EH (cell line): ENCODE measurements around the gene NOS1.
"Not testable (repeated sequence)": the region's sequence is repeated elsewhere in the genome, so short reads cannot be mapped to it uniquely, and the experiment has no call there.

Experiments used
- DNase-seq: peaks from one replicate; pipeline ENCODE4 v3.0.0-alpha.2; 2015; ENCODE audit warnings: low read depth

NOS1 gene

DNA sequence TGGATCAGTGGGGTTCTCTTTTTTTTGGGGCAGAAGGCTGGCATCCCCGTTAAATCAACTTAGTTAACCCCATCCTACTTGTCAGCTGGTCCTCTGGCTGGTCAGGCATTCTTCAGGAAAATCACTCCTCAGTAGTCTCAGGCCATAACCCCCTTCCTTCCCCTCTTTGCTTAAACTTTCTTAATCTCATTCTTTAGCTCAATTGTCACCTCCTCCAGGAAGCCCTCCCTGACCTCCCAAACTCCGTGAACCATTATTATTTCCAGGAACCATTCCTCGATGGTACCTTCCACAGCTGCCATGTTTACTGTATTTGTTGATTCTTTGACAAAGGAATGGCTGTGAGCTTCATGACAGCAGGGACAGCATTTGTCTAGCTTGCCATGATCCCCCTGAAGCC lies 98.7 kb downstream of the NOS1 start:
- no peak for DNase-seq

- peak; percentile 8 for DNase-seq
These were observed 100.2 kb downstream of the NOS1 start for GRCh38 chr12:117261247-117261646.

DNA sequence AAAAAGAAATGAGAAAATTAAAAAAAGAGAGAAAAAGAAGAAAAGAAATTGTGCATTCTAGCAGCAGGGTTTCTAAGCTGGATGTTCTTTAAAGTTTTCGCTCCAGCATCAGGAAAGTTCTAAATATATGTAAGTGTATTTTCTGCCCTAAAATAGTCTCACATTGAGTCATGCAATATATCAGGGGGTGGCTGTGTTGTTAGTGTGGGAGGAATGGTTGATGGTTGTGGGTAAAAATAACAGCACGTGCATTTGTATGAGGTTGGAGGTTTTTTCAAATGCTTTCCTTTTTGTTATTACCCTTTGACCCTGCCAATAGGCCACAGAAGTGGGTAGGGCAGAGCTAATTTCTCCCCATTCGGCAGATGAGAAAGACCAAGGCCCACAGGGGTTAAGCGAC lies 106.0 kb downstream of the NOS1 start:
- no peak for DNase-seq

DNA sequence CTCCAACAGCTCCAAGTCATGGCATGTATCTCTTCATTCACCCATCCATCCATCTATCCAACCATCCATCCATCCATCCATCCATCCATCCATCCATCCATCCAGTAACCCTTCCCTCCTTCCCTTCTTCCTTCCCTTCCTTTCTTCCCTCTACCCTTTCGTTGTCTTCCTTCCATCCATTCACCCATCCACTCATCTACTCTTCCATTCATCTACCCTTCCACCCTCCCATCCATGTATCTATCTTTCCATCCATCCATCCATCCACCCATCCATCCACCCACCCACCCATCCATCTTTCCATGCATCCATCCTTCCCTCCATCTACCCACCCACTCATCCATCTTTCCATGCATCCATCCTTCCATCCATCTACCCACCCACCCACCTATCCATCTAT lies 117.9 kb downstream of the NOS1 start:
- no peak for DNase-seq

DNA sequence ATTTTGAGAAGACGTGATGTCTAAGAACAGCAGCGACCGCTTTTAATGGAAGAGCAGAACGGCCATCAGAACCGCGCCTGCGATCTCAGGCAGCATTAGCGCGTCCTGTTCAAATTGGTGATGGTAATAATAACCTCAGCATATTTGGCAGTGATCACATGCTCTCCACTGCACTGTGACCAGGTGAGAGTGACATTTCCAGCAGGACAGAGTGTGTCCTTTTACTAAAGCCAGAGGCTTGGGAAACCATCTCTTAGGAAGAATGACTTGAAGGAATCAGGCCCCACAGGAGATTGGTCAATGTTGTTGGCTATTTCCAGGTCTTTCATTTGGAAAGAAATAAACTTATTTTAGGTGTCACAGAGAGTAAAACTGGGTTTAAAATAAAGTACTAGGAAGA lies 119.7 kb downstream of the NOS1 start:
- no peak for DNase-seq

- no peak for DNase-seq
These were observed 121.2 kb downstream of the NOS1 start for GRCh38 chr12:117240081-117240755.

GRCh38 chr12:117236456-117237001 lies 124.9 kb downstream of the NOS1 start:
- DNase-seq = peak; percentile 57

- DNase-seq = no peak
These were observed 126.2 kb downstream of the NOS1 start for GRCh38 chr12:117235261-117235660.

DNA sequence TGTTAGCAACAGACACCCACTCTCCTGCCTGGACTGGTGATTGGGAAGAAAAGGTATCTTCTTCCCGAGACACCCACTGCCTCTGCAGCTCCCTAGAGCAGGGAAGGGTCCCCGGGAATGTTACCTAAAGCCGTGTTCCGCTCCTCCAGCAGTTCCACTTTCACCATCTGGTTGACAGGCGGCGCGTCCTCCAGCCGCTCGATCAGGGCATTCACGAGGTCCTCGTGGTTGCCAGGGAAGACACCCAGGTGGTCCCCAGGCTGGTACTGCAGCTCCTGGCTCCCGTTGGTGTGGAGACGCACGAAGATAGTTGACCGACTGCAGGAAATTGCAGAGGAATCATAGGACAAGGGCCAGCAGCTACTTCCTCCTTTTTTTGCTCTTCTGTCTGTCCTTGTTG lies 127.0 kb downstream of the NOS1 start:
- DNase-seq = no peak

GRCh38 chr12:117231750-117232149 lies 129.7 kb downstream of the NOS1 start:
- DNase-seq = no peak

DNA sequence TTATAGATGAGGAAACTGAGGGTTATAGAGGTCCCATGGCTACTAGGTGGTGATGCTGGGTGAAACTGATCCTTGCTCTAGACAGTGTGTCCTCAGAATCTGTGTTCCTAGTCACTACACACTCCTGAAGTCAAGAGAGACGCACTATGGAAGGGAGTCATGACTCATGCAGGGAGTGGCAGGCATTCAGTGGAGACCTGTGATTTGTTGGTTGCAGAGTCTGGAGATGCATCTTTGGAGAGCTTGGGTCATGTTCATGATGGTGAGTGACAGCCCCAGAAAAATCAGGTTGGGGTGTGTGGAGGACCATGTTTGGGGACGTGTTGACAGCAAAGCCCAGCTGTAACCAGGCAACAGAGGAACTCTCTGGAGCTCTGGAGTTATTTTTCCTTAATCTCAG lies 133.2 kb downstream of the NOS1 start:
- no peak for DNase-seq

GRCh38 chr12:117227000-117227653 lies 134.3 kb downstream of the NOS1 start:
- DNase-seq = no peak

- no peak for DNase-seq
These were observed 134.9 kb downstream of the NOS1 start for GRCh38 chr12:117226505-117226904.

DNA sequence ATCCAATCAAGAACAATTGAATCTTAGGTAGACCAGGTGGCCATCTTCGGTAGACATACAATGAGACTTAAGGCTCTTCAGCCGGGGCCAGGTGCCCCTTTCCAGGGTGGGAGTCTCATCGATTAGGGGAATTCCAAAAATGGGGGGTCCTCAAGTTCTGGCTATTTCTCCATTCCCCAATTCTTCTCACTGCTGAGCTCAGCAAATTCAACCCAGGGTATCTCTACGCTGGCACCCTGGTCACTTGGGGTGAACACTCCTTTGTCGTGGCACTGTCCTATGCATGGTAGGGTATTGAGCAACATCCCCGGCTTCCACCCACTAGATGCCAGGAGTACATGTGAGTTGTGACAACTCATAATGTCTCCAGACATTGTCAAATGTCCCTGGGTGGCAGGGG lies 136.2 kb downstream of the NOS1 start:
- no peak for DNase-seq

DNA sequence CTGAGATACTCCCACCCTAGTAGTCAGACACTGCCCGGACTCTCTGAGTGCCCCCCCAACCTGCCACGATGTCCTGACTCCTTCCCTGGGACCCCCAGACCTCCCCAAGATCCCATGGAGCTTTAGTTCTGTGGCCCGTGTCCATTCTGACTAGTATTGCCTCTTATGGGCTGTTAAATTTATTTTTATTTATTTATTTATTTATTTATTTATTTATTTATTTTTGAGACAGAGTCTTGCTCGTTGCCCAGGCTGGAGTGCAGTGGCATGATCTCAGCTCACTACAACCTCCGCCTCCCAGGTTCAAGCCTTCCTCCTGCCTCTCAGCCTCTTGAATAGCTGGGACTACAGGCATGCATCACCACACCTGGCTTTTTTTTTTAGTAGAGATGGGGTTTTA lies 140.5 kb downstream of the NOS1 start:
- not testable (repeated sequence) for DNase-seq

- no peak for DNase-seq
These were observed 143.3 kb downstream of the NOS1 start for GRCh38 chr12:117218149-117218548.

DNA sequence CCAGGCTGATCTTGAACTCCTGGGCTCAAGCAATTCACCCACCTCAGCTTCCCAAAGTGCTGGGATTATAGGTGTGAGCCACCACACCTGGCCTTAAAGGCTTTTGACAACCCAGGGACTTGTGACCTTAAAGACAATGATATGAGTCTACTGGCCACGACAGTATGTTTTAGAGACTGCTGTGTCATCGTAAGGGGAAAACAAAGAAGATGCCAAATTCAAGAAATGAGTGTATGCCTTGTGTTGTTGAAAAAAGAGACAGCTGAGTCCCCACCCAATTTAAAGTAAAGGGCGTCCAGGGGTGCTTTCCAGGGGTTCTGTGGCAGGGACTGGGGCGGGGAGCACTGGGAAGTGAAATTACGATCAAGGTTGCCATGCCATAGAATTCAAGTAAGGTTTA lies 144.7 kb downstream of the NOS1 start:
- no peak for DNase-seq

GRCh38 chr12:117214797-117215196 lies 146.6 kb downstream of the NOS1 start:
- DNase-seq = no peak

DNA sequence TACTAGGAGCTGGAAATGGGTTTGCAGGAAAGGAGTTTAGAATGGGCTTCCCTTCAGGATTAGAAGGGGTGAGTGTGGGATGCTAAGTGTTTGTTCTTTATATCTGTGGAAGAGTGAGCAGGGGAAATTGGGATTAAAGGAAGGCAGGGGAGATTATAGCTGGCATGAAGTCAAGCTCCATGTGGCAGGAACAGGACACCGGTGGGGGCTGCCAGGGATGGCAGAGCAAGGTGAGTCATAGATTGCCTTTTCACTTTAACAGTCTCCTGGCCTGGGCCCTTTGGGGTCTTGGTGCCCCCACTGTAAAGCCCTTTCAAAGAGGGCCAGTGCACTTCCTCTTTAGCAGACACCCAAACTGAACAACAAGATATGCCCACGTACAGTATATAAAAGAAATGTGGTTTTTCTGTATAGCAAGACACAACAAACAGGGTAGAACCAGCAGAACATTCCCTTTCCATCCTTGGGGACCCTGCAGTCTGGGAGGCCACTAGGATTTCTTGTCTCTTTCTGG lies 148.1 kb downstream of the NOS1 start:
- no peak for DNase-seq

GRCh38 chr12:117212563-117213190 lies 148.7 kb downstream of the NOS1 start:
- DNase-seq = peak; percentile 74

DNA sequence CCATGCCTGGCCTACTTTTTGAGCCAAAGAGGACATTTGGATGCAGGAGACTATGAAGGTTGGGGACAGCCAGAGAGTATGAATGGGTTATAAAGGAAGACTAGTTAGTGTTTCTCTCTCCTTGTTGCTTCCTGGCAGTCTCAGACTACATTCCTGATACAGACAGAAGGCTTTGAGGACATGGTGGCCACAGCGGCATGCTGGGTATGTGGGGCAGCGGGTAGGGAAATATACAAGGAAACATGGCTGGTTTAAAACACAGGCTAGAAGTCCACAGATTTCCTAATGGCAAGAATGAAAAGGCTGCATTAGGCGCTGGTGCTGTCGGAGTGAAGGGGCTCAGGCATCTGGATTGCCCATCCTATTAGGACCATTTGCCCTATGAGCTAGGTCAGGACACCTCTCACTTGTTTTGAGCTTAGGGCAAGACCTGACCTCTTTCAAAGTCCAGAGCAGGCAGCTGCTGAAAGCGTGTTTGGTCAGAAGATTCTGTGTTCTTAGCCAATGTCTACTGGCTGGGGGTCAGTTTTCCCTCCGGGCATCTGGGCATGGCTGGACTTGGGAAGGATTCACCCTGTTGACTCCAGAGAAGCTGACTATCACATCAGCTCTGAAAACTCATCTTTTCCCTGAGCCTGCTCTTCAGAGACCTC lies 151.0 kb downstream of the NOS1 start:
- no peak for DNase-seq

DNA sequence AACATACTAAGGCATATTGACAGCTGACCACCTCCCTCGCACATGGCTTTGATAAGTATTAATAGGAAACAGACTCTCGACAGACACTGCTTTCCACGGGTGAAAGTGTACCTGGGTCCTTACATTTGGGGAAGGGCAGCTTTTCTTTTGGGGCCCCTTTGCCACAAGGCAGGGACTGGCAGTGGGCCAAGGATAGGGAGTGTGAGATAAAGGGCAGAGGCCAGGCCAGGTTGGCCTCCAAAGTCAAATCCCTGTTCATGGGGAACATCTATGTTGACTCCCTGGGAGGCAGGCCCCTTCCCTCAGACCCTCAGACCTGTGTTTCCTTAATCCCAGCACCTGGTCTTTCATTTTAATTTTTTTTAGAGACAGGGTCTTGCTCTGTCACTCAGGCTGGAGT lies 151.8 kb downstream of the NOS1 start:
- no peak for DNase-seq
